Hepatocyte (in vitro differentiated cells): ENCODE measurements around the gene RFT1. TPM values are rescaled to one million over a fixed set of nuclear protein-coding genes. Genes with fewer than 3 reads are reported as not detected.
A peak's percentile ranks its signal among the peaks of the same experiment; 100 is the strongest.

Experiments used
- DNase-seq: peaks from one replicate; pipeline ENCODE4 v3.0.0-alpha.2; 2016; ENCODE audit warnings: low spot score
- H2AFZ ChIP-seq: fragments of 200-600 bp; sonication (generic); 2 replicates; pipeline ENCODE4 v1.6.0; 2016; ENCODE audit warnings: antibody characterized with exemption, mild to moderate bottlenecking
- H3K27ac ChIP-seq: fragments of 200-600 bp; sonication (generic); 2 replicates; pipeline ENCODE4 v1.5.1; 2016; ENCODE audit warnings: mild to moderate bottlenecking
- H3K27me3 ChIP-seq: fragments of 200-600 bp; sonication (generic); 2 replicates; pipeline ENCODE4 v1.6.1; 2016
- H3K36me3 ChIP-seq: fragments of 200-600 bp; sonication (generic); replicated peaks from 2 replicates; pipeline ENCODE4 v1.5.1; 2016; ENCODE audit warnings: low read depth; ENCODE audit not compliant: insufficient read depth
- H3K4me1 ChIP-seq: fragments of 200-600 bp; sonication (generic); 2 replicates; pipeline ENCODE4 v1.5.1; 2016; ENCODE audit warnings: mild to moderate bottlenecking, moderate library complexity; ENCODE audit not compliant: insufficient read depth
- H3K4me2 ChIP-seq: fragments of 200-600 bp; sonication (generic); 2 replicates; pipeline ENCODE4 v1.6.0; 2016
- H3K4me3 ChIP-seq: fragments of 200-600 bp; sonication (generic); 2 replicates; pipeline ENCODE4 v1.5.1; 2016; ENCODE audit warnings: mild to moderate bottlenecking
- H3K79me2 ChIP-seq: fragments of 200-600 bp; sonication (generic); 2 replicates; pipeline ENCODE4 v1.6.0; 2017; ENCODE audit warnings: mild to moderate bottlenecking
- H3K9me2 ChIP-seq: fragments of 200-600 bp; sonication (generic); replicated peaks from 2 replicates; pipeline ENCODE4 v1.6.0; 2017; ENCODE audit warnings: mild to moderate bottlenecking; ENCODE audit not compliant: insufficient read depth
- H3K9me3 ChIP-seq: fragments of 200-600 bp; sonication (generic); 2 replicates; pipeline ENCODE4 v1.5.1; 2016; ENCODE audit warnings: low read depth, mild to moderate bottlenecking
- H4K20me1 ChIP-seq: fragments of 200-600 bp; sonication (generic); 2 replicates; pipeline ENCODE4 v1.6.0; 2016; ENCODE audit warnings: mild to moderate bottlenecking; ENCODE audit not compliant: insufficient read depth, poor library complexity, severe bottlenecking
- EZH2 ChIP-seq: fragments of 200-600 bp; sonication (generic); IDR thresholded peaks from 2 replicates; pipeline ENCODE4 v1.6.1; 2016; ENCODE audit warnings: antibody characterized with exemption, mild to moderate bottlenecking, borderline replicate concordance
- EZH2phosphoT487 ChIP-seq: fragments of 200-600 bp; sonication (generic); IDR thresholded peaks from one replicate; pipeline ENCODE4 v1.6.1; 2018; ENCODE audit warnings: antibody characterized with exemption, mild to moderate bottlenecking, low read depth, moderate library complexity; ENCODE audit not compliant: unreplicated experiment, severe bottlenecking
- WGBS: methylation state at CpG from one replicate; pipeline ENCODE4 v1.1.6; 2016; ENCODE audit warnings: low lambda C conversion rate; ENCODE audit errors: missing lambda C conversion rate; 5-methylcytosine and 5-hydroxymethylcytosine counted together
- polyA plus RNA-seq: library from polyadenylated mRNA; unstranded; fragments of >200 nt; fragmentation: Nextera tagmentation; extraction: Ambion mirVana; gene quantifications from 2 replicates; pipeline ENCODE4 v1.2.1, GENCODE V29; 2016
- total RNA-seq: library from RNA; depleted of rRNA; stranded (reverse); fragments of >200 nt; gene quantifications from 2 replicates; pipeline ENCODE4 v1.2.3, GENCODE V29; 2014
- TF ChIP-seq, protein P1 (sequence below): fragments of 200-600 bp; sonication (generic); IDR thresholded peaks from 2 replicates; pipeline ENCODE4 v1.5.1; 2016; ENCODE audit warnings: antibody characterized with exemption, mild to moderate bottlenecking; ENCODE audit not compliant: poor library complexity

RFT1 gene
- total and polyA plus RNA-seq, 2 experiments from 2014 or later: 15.9 to 32.0 TPM

DNA sequence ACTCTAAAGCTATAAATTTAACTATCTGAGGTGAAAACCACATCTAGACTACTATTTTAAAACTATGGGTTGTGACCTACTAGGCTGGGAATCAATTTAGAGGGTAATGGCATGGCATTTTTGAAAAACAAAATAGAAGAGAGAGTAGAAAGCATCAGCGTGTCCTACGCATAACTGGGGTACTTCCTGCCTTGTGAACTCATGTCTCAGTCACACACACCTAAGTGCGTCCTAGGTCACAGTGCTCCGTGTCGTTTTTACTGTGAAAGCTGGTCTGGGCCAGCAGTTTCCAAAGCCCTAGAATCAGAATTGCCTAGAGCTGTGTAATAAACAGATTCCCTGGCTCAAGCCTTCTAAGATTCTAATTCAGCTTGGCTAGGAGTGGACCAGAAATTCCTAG, 32.3 kb downstream of the RFT1 start:
- H3K4me3 ChIP-seq: no peak overlapping the region
- H3K27ac ChIP-seq: no peak overlapping the region
- H4K20me1 ChIP-seq: no peaks in the 10 kb centered on the region
- TF ChIP-seq EZH2: no peak
- TF ChIP-seq, protein P1, sequence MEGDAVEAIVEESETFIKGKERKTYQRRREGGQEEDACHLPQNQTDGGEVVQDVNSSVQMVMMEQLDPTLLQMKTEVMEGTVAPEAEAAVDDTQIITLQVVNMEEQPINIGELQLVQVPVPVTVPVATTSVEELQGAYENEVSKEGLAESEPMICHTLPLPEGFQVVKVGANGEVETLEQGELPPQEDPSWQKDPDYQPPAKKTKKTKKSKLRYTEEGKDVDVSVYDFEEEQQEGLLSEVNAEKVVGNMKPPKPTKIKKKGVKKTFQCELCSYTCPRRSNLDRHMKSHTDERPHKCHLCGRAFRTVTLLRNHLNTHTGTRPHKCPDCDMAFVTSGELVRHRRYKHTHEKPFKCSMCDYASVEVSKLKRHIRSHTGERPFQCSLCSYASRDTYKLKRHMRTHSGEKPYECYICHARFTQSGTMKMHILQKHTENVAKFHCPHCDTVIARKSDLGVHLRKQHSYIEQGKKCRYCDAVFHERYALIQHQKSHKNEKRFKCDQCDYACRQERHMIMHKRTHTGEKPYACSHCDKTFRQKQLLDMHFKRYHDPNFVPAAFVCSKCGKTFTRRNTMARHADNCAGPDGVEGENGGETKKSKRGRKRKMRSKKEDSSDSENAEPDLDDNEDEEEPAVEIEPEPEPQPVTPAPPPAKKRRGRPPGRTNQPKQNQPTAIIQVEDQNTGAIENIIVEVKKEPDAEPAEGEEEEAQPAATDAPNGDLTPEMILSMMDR: no peak
- no peak for TF ChIP-seq EZH2phosphoT487
- no peaks in the 10 kb centered on the region for H3K9me2 ChIP-seq
- H3K79me2 ChIP-seq: no peaks in the 10 kb centered on the region
- H3K9me3 ChIP-seq: no peaks in the 10 kb centered on the region
- H3K4me2 ChIP-seq: no peak overlapping the region
- H3K4me1 ChIP-seq: peaks cover 2% of the 10 kb centered on the region
- 85% methylated on average over 5 of the region's 5 CpGs for WGBS
- no peaks in the 10 kb centered on the region for H3K36me3 ChIP-seq
- no peak overlapping the region for H2AFZ ChIP-seq
- DNase-seq: no peak
- no peaks in the 10 kb centered on the region for H3K27me3 ChIP-seq

- Histone ChIP-seq H3K79me2 (no peaks in the 10 kb centered on the region), H3K9me2 (no peaks in the 10 kb centered on the region), H3K27ac (peak overlapping the region; percentile 5), H2AFZ (no peak overlapping the region), H3K36me3 (no peaks in the 10 kb centered on the region), H3K9me3 (no peaks in the 10 kb centered on the region), H4K20me1 (no peaks in the 10 kb centered on the region), H3K4me1 (peaks cover 7% of the 10 kb centered on the region), H3K4me2 (no peak overlapping the region), H3K4me3 (no peak overlapping the region), H3K27me3 (no peaks in the 10 kb centered on the region)
- TF ChIP-seq EZH2phosphoT487 (no peak), EZH2 (no peak)
- TF ChIP-seq, protein P1: no peak
- DNase-seq: peak; percentile 37
- 78% methylated on average over 2 of the region's 2 CpGs for WGBS
Observed at GRCh38 chr3:53092942-53093341, 37.3 kb downstream of the RFT1 start.

- Histone ChIP-seq H3K27ac (no peak overlapping the region), H3K36me3 (no peaks in the 10 kb centered on the region), H3K4me2 (no peak overlapping the region), H3K79me2 (no peaks in the 10 kb centered on the region), H4K20me1 (no peaks in the 10 kb centered on the region), H3K4me3 (no peak overlapping the region), H2AFZ (no peak overlapping the region), H3K9me2 (no peaks in the 10 kb centered on the region), H3K4me1 (peaks cover 7% of the 10 kb centered on the region), H3K27me3 (no peaks in the 10 kb centered on the region), H3K9me3 (no peaks in the 10 kb centered on the region)
- TF ChIP-seq EZH2: no peak
- no peak for TF ChIP-seq EZH2phosphoT487
- TF ChIP-seq, protein P1: no peak
- over 99% methylated on average over 11 of the region's 11 CpGs for WGBS
- no peak for DNase-seq
Observed at GRCh38 chr3:53092216-53092615, 38.0 kb downstream of the RFT1 start.

DNA sequence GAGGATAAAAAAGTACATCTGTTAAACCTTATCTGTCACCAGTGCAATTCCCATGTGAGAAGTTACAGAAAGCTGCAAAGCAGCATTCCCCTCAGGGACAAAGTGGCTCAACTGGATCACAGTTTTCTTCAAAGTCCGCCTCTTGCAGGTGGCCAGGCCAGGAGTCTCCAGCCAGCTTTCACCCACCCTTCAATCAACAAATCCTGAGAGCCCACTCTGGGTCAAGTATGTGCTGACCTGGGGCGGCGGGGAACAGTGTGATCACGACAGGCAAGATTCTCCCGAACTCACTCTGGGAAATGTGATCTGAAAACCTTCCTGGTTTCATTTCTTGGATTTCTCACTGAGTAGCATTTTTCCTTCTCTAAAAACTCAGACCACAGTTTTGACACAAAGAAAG, 39.2 kb downstream of the RFT1 start:
- no peak for DNase-seq
- H3K79me2 ChIP-seq: no peaks in the 10 kb centered on the region
- no peaks in the 10 kb centered on the region for H3K9me2 ChIP-seq
- H3K36me3 ChIP-seq: no peaks in the 10 kb centered on the region
- H3K9me3 ChIP-seq: no peaks in the 10 kb centered on the region
- H3K27me3 ChIP-seq: no peaks in the 10 kb centered on the region
- H3K4me2 ChIP-seq: no peak overlapping the region
- H2AFZ ChIP-seq: no peak overlapping the region
- no peak overlapping the region for H3K4me3 ChIP-seq
- no peak for TF ChIP-seq EZH2
- WGBS: 62% methylated on average over 5 of the region's 5 CpGs
- no peak overlapping the region for H3K27ac ChIP-seq
- peaks cover 7% of the 10 kb centered on the region for H3K4me1 ChIP-seq
- no peaks in the 10 kb centered on the region for H4K20me1 ChIP-seq
